T-helper 2 cell treated with Interferon-gamma antibody and Interleukin-4, amounts not matched to agents 100 ng/mL and 5 ng/mL, for 36 hours (primary cell): Measurements from ENCODE around the gene LIMS2. TPM values are rescaled to one million over a fixed set of nuclear protein-coding genes. Genes with fewer than 3 reads are reported as not detected.

Experiments
- intact Hi-C: fragments of 100-400 bp; cut with micrococcal nuclease; formaldehyde crosslinking; loops from one replicate; pipeline ENCODE4 v1.15.1; 2023
- total RNA-seq: library from RNA; stranded (reverse); gene quantifications from 2 replicates; pipeline ENCODE4 v1.2.3, GENCODE V29; 2022

LIMS2 gene
- total RNA-seq, 1 donor from 2014 or later, result 24.2 TPM

GRCh38 chr2:127701651-127702394, 26.5 kb upstream of the LIMS2 start:
- intact Hi-C loops, result loop anchor here (1.0 to 5.0 kb wide), 7 partner anchors 55 to 389 kb away; partner anchors contain the start of genes GPR17, IWS1, SAP130 and UGGT1

- intact Hi-C loops, result loop anchor here (1.0 to 5.0 kb wide), 5 partner anchors 54 to 390 kb away; partner anchors contain the start of genes GPR17, IWS1, SAP130 and UGGT1
Observed at GRCh38 chr2:127701193-127701650, 25.9 kb upstream of the LIMS2 start, which contains the start of gene SFT2D3. Gene SFT2D3 (plus strand): TSS chr2:127701497. CDS start chr2:127701529, 32 bp downstream.

GRCh38 chr2:127700527-127701192, 25.3 kb upstream of the LIMS2 start:
- intact Hi-C loops, result loop anchor here (1.0 to 5.0 kb wide), 5 partner anchors 53 to 391 kb away; partner anchors contain the start of genes GPR17, IWS1, SAP130 and UGGT1

GRCh38 chr2:127698553-127699355, 23.4 kb upstream of the LIMS2 start:
- intact Hi-C loops, result no loop called here

GRCh38 chr2:127697482-127698180, 22.3 kb upstream of the LIMS2 start:
- intact Hi-C loops, result no loop called here

GRCh38 chr2:127695491-127696472, 20.5 kb upstream of the LIMS2 start:
- intact Hi-C loops, result no loop called here

- intact Hi-C loops, result no loop called here
Observed at GRCh38 chr2:127694986-127695385, 19.7 kb upstream of the LIMS2 start.

GRCh38 chr2:127690696-127691095, 15.4 kb upstream of the LIMS2 start:
- intact Hi-C loops, result no loop called here

GRCh38 chr2:127688405-127688804, 13.1 kb upstream of the LIMS2 start:
- intact Hi-C loops, result no loop called here

GRCh38 chr2:127685410-127686080, 10.2 kb upstream of the LIMS2 start:
- intact Hi-C loops, result no loop called here

- intact Hi-C loops, result no loop called here
Observed at GRCh38 chr2:127683757-127684156, 8.4 kb upstream of the LIMS2 start.

- intact Hi-C loops, result no loop called here
Observed at GRCh38 chr2:127683056-127683455, 7.7 kb upstream of the LIMS2 start.

GRCh38 chr2:127681976-127682857, 6.9 kb upstream of the LIMS2 start:
- intact Hi-C loops, result no loop called here

- intact Hi-C loops, result no loop called here
Observed at GRCh38 chr2:127681288-127681804, 6.0 kb upstream of the LIMS2 start.

- intact Hi-C loops, result no loop called here
Observed at GRCh38 chr2:127680706-127681287, 5.5 kb upstream of the LIMS2 start.

GRCh38 chr2:127679680-127680361, 4.5 kb upstream of the LIMS2 start:
- intact Hi-C loops, result no loop called here

- intact Hi-C loops, result no loop called here
Observed at GRCh38 chr2:127678991-127679390, 3.7 kb upstream of the LIMS2 start.
